Cardiac muscle cell (in vitro differentiated cells and primary cell): ENCODE results near the gene BIN1. TPM values are rescaled to one million over a fixed set of nuclear protein-coding genes. Genes with fewer than 3 reads are reported as not detected.

Experiments
- DNase-seq, 2 donors: peaks; one replicate each; pipeline versions ENCODE4 v3.0.0 to v3.0.0-alpha.2; 2010 to 2017; ENCODE audit warnings: low read depth in 1 of 2, low spot score in 1 of 2
- H3K27ac ChIP-seq: fragments of 200-600 bp; sonication (generic); 2 replicates; pipeline ENCODE4 v1.5.1; 2016
- H3K27me3 ChIP-seq: fragments of 200-600 bp; sonication (generic); 2 replicates; pipeline ENCODE4 v1.6.0; 2016; ENCODE audit warnings: control low read depth
- H3K36me3 ChIP-seq: fragments of 200-600 bp; sonication (generic); 2 replicates; pipeline ENCODE4 v1.5.1; 2016; ENCODE audit warnings: control low read depth
- H3K4me1 ChIP-seq: fragments of 200-600 bp; sonication (generic); 2 replicates; pipeline ENCODE4 v1.8.1; 2017; ENCODE audit warnings: low read depth, mild to moderate bottlenecking, mixed run types
- H3K4me3 ChIP-seq: fragments of 200-600 bp; sonication (generic); 2 replicates; pipeline ENCODE4 v1.5.1; 2016; ENCODE audit warnings: mild to moderate bottlenecking
- H3K9me3 ChIP-seq: fragments of 200-600 bp; sonication (generic); 2 replicates; pipeline ENCODE4 v1.5.1; 2017; ENCODE audit warnings: low read depth, mild to moderate bottlenecking, control low read depth
- polyA plus RNA-seq: library from polyadenylated mRNA; unstranded; fragments of >200 nt; fragmentation: Nextera tagmentation; extraction: Ambion mirVana; gene quantifications from 2 replicates; pipeline ENCODE4 v1.2.1, GENCODE V29; 2016
- total RNA-seq: library from RNA; depleted of rRNA; stranded (reverse); fragments of >200 nt; gene quantifications from 2 replicates; pipeline ENCODE4 v1.2.3, GENCODE V29; 2016
- TF ChIP-seq, protein P1 (sequence below): IDR thresholded peaks from 2 replicates; pipeline ENCODE4 v1.5.1; 2012; ENCODE audit warnings: low read depth, mild to moderate bottlenecking, low read length

The BIN1 gene
- total and polyA plus RNA-seq, 2 experiments from 2014 or later = 44.7 to 94.9 TPM

DNA sequence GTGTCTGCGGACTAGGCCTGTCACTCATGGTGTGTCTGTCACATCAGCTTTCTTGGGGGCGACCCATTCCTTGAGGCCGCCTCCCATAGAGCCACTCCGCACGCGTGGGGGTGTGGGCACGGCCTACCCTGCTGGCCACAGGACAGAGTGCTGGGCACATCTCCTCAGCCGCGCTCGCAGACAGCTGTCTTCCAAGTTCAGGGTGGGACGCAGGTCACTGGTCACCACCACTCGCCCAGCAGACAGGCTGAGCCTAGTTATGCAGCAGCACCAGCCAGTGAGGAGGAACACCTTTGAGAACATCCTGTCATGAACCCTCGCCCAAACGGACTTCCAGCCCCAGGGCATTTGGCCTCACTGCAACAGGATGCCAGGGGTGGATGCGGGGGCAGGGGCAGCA is 30.8 kb upstream of the BIN1 start:
- no peak overlapping the region for H3K27ac ChIP-seq
- H3K4me1 ChIP-seq = peaks cover 8% of the 10 kb centered on the region
- H3K4me3 ChIP-seq = no peak overlapping the region
- H3K9me3 ChIP-seq = no peaks in the 10 kb centered on the region
- H3K36me3 ChIP-seq = no peaks in the 10 kb centered on the region
- no peak for DNase-seq
- H3K27me3 ChIP-seq = no peaks in the 10 kb centered on the region
- TF ChIP-seq, protein P1, sequence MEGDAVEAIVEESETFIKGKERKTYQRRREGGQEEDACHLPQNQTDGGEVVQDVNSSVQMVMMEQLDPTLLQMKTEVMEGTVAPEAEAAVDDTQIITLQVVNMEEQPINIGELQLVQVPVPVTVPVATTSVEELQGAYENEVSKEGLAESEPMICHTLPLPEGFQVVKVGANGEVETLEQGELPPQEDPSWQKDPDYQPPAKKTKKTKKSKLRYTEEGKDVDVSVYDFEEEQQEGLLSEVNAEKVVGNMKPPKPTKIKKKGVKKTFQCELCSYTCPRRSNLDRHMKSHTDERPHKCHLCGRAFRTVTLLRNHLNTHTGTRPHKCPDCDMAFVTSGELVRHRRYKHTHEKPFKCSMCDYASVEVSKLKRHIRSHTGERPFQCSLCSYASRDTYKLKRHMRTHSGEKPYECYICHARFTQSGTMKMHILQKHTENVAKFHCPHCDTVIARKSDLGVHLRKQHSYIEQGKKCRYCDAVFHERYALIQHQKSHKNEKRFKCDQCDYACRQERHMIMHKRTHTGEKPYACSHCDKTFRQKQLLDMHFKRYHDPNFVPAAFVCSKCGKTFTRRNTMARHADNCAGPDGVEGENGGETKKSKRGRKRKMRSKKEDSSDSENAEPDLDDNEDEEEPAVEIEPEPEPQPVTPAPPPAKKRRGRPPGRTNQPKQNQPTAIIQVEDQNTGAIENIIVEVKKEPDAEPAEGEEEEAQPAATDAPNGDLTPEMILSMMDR = no peak

DNA sequence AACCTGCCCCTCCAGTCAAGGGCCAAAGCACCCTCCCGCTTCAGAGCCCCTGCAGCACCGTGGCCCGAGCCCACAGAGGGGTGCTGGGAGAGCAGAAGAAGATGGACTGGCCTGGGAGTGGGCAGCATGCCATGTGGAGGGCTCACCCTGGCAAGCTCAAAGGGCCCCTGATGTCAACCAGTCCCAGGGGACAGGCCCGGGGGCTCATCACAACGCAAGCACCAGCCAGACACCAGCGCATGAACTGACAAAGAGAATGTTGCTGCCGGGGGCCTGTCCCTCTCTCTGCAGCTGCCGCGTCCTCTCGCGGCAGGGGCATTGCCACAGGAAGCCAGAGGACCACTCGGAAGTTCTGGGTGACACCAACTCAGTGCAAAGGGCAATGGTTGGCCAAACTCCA is 30.3 kb upstream of the BIN1 start:
- H3K4me1 ChIP-seq = peaks cover 8% of the 10 kb centered on the region
- TF ChIP-seq, protein P1 = no peak
- no peak overlapping the region for H3K27ac ChIP-seq
- DNase-seq = no peak
- H3K27me3 ChIP-seq = no peaks in the 10 kb centered on the region
- H3K4me3 ChIP-seq = no peak overlapping the region
- no peaks in the 10 kb centered on the region for H3K36me3 ChIP-seq
- H3K9me3 ChIP-seq = no peaks in the 10 kb centered on the region

DNA sequence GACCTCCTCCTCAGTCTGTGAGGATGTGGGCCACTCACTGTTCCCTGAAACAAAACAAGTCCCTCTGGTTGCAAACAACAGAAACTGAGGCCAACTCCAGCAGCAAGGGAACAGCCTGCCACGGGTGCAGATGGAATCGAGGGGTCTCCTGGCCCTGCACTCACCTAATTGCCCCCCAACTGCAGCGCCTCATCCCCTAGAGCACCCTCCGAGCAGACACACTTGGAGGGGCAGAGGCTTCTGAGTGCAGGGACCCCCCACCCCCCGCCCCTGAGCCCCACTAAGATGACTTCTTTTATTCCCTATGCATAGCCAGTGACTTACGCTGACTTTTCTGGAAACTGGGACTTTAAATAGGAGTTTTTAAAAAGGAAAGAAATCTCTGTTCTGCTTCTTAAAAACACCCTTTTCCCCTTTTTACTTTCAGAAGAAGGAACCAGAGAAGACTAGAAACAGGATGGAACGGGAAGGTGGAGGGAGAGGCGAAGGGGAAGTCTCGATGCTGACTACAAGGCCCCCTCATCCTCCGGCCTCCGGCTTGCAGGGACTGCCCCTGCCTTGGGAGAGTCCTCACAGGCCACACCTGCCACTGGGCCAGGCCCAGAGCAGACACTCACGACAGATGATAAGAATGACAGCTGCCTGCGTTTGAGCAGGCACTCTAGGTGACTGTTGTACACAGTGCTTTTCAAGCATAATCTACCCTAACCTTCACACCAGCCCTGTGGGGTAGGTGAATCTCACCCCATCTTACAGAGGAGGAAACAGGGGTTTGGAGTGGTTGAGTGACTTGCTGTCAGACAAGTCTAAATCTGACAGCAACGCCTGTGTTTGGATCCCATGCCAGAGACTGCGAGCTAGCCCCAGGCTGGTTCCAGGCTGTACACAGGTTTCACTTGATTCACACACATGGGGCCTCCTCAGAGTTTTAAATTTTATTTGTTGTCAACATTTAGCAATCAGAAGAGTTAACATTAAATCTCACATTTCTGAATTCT is 28.2 kb upstream of the BIN1 start:
- no peaks in the 10 kb centered on the region for H3K27me3 ChIP-seq
- H3K4me3 ChIP-seq = no peak overlapping the region
- H3K9me3 ChIP-seq = no peaks in the 10 kb centered on the region
- H3K4me1 ChIP-seq = peaks cover 8% of the 10 kb centered on the region
- no peak overlapping the region for H3K27ac ChIP-seq
- DNase-seq = peak in 1 of 2 donors; percentile 38
- TF ChIP-seq, protein P1 = no peak
- H3K36me3 ChIP-seq = no peaks in the 10 kb centered on the region

DNA sequence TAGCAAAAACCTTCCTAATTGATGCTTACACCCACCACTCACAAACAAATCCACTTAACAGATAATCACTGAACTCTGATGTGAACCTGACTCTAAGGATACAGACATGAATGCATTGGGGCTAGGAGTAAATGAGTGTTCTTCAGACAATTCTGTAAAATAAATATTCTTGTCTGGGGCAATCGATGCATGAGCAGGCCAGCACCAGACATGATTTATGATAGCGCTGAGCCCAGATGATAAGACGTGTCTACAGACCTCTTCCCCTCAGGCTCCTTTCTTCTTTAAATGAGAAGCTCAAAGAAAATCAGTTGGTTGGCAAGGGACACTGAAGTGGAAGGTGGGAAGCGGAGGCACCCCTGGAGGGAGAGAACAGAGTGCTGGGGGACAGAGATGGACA is 27.3 kb upstream of the BIN1 start:
- no peaks in the 10 kb centered on the region for H3K9me3 ChIP-seq
- H3K27ac ChIP-seq = no peak overlapping the region
- no peak overlapping the region for H3K4me3 ChIP-seq
- H3K27me3 ChIP-seq = no peaks in the 10 kb centered on the region
- H3K36me3 ChIP-seq = no peaks in the 10 kb centered on the region
- H3K4me1 ChIP-seq = peaks cover 8% of the 10 kb centered on the region
- TF ChIP-seq, protein P1 = no peak
- no peak for DNase-seq

DNA sequence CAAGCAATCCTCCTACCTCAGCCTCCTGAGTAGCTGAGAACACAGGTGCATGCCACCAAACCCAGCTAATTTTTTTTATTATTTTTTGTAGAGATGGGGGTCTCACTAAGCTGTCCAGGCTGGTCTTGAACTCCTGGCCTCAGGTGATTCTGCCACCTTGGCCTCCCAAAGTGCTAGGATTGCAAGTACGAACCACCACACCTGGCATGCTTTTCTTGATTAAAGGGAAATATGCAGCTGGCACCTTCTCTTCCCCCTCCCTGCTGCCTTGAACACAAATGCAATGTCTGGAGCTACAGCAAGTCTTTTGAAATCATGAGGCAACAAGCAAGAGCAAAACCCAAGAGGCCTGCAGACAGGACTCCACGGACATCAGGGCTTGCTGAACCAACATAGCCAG is 26.8 kb upstream of the BIN1 start:
- Histone ChIP-seq H3K27me3 (no peaks in the 10 kb centered on the region), H3K4me1 (peaks cover 8% of the 10 kb centered on the region), H3K36me3 (no peaks in the 10 kb centered on the region), H3K9me3 (no peaks in the 10 kb centered on the region), H3K27ac (no peak overlapping the region), H3K4me3 (no peak overlapping the region)
- DNase-seq = no peak
- TF ChIP-seq, protein P1 = no peak
